GM12878 (cell line): ENCODE data around the gene ADGRG7. TPM values are rescaled to one million over a fixed set of nuclear protein-coding genes. Genes with fewer than 3 reads are reported as not detected.

Experiments
- ATAC-seq: fragments of 200-7000 bp; cut with Tn5 transposase; 3 replicates; pipeline ENCODE4 v1.9.1; 2020; ENCODE audit warnings: mild to moderate bottlenecking, moderate library complexity
- BruUV-seq: library from RNA; stranded (reverse); fragments of 400-500 nt; replicated peaks from 2 replicates; lab custom pipeline; 2021; lab: Mats Ljungman, UMichigan
- CTCF ChIA-PET: fragments of 300-600 bp; sonication (Branson Sonifier 250); formaldehyde crosslinking; extraction: SDS; loops from one replicate; lab custom pipeline; 2021; ENCODE audit warnings: inconsistent platforms; lab: Yijun Ruan, JAX
- POLR2A ChIA-PET: fragments of 350-600 bp; formaldehyde crosslinking; extraction: SDS; loops from one replicate; lab custom pipeline; 2021; ENCODE audit warnings: inconsistent platforms; lab: Charles Lee
- RAD21 ChIA-PET: fragments of 300-600 bp; sonication (Branson Sonifier 250); formaldehyde crosslinking; loops from one replicate; lab custom pipeline; 2023; ENCODE audit warnings: antibody characterized with exemption; ENCODE audit not compliant: unreplicated experiment; lab: Charles Lee
- SMC1A ChIA-PET: fragments of 300-600 bp; sonication (Branson Sonifier 250); formaldehyde crosslinking; loops from one replicate; lab custom pipeline; 2023; ENCODE audit not compliant: unreplicated experiment, uncharacterized antibody; lab: Charles Lee
- DNase-seq: peaks from one replicate; pipeline ENCODE4 v3.0.0-alpha.2; 2011; ENCODE audit warnings: low read depth, low spot score
- FAIRE-seq: peaks from 3 replicates; lab custom pipeline; 2011; peaks lifted over from hg19 to GRCh38; lab: Jason Lieb, UNC
- H2AFZ ChIP-seq: 2 replicates; pipeline ENCODE4 v1.6.0; 2011; ENCODE audit warnings: low read depth, low read length, control low read depth; ENCODE audit not compliant: control insufficient read depth
- H3K27ac ChIP-seq: 2 replicates; pipeline ENCODE4 v1.5.1; 2011; ENCODE audit warnings: control low read depth; ENCODE audit not compliant: control insufficient read depth, insufficient read depth
- H3K27me3 ChIP-seq, 2 experiments: replicated peaks in 1 of 2; 2 replicates each; pipeline versions ENCODE4 v1.6.0 to v1.6.1; 2011; ENCODE audit warnings: low read length in 1 of 2; ENCODE audit not compliant: control insufficient read depth in 2 of 2, insufficient read depth in 2 of 2
- H3K36me3 ChIP-seq, 2 experiments: 2 replicates each; pipeline ENCODE4 v1.5.1; 2011; ENCODE audit warnings: low read length in 1 of 2; ENCODE audit not compliant: control insufficient read depth in 2 of 2, insufficient read depth in 2 of 2
- H3K4me1 ChIP-seq: 2 replicates; pipeline ENCODE4 v1.6.1; 2011; ENCODE audit warnings: mild to moderate bottlenecking, low read length, moderate library complexity, mixed read lengths; ENCODE audit not compliant: control insufficient read depth, insufficient read depth
- H3K4me2 ChIP-seq: 2 replicates; pipeline ENCODE4 v1.6.0; 2011; ENCODE audit warnings: control low read depth; ENCODE audit not compliant: control insufficient read depth, insufficient read depth
- H3K4me3 ChIP-seq: fragments of 200-600 bp; sonication (generic); 2 replicates; pipeline ENCODE4 v1.5.1; 2016
- H3K79me2 ChIP-seq: 2 replicates; pipeline ENCODE4 v1.6.0; 2011; ENCODE audit warnings: low read length; ENCODE audit not compliant: control insufficient read depth, insufficient read depth
- H3K9ac ChIP-seq: 2 replicates; pipeline ENCODE4 v1.8.0; 2011; ENCODE audit warnings: low read length, control low read depth, mixed read lengths; ENCODE audit not compliant: control insufficient read depth, insufficient read depth
- H3K9me3 ChIP-seq: replicated peaks from 3 replicates; pipeline ENCODE4 v1.5.1; 2011; ENCODE audit warnings: mild to moderate bottlenecking, low read length; ENCODE audit not compliant: control insufficient read depth, insufficient read depth
- H4K20me1 ChIP-seq: 2 replicates; pipeline ENCODE4 v1.6.0; 2011; ENCODE audit not compliant: control insufficient read depth, insufficient read depth
- BHLHE40 ChIP-seq, 2 experiments: fragments of 450-650 bp in 1 of 2; IDR thresholded peaks; 2 replicates each; pipeline ENCODE4 v1.6.1; 2011 to 2017; ENCODE audit warnings: low read depth in 2 of 2, borderline replicate concordance in 1 of 2, improper control_type of control experiment in 1 of 2, low read length in 1 of 2, mild to moderate bottlenecking in 1 of 2
- EZH2 ChIP-seq: IDR thresholded peaks from 2 replicates; pipeline ENCODE4 v1.6.1; 2012; ENCODE audit warnings: low read depth, mild to moderate bottlenecking, control low read depth, inconsistent platforms, low read length, borderline replicate concordance; ENCODE audit not compliant: control insufficient read depth
- JUND ChIP-seq: IDR thresholded peaks from 2 replicates; pipeline ENCODE4 v1.6.1; 2012; ENCODE audit warnings: low read depth, mild to moderate bottlenecking, low read length, improper control_type of control experiment, moderate library complexity
- KLF5 ChIP-seq: fragments of 450-650 bp; IDR thresholded peaks from 2 replicates; pipeline ENCODE4 v1.6.1; 2014; ENCODE audit warnings: mild to moderate bottlenecking; ENCODE audit not compliant: partially characterized antibody
- NFYA ChIP-seq: IDR thresholded peaks from 2 replicates; pipeline ENCODE4 v1.6.1; 2011; ENCODE audit warnings: low read depth, mild to moderate bottlenecking, low read length, improper control_type of control experiment, borderline replicate concordance
- PAX5 ChIP-seq: IDR thresholded peaks from 2 replicates; pipeline ENCODE4 v1.6.1; 2011; ENCODE audit warnings: low read depth, low read length, borderline replicate concordance
- ZNF24 ChIP-seq: fragments of 450-650 bp; IDR thresholded peaks from 2 replicates; pipeline ENCODE4 v1.6.1; 2017; ENCODE audit warnings: antibody characterized with exemption, mild to moderate bottlenecking
- WGBS: methylation state at CpG from one replicate; pipeline ENCODE4 v1.1.6; 2016; ENCODE audit warnings: low lambda C conversion rate; ENCODE audit not compliant: insufficient replicate concordance, insufficient coverage; ENCODE audit errors: missing lambda C conversion rate; 5-methylcytosine and 5-hydroxymethylcytosine counted together
- in situ Hi-C: fragments of 300-500 bp; cut with MboI; formaldehyde crosslinking; loops from 9 replicates; pipeline ENCODE4 v1.14.3; 2018; ENCODE audit warnings: mixed read lengths
- intact Hi-C: fragments of 100-400 bp; cut with micrococcal nuclease; formaldehyde crosslinking; loops from one replicate; pipeline ENCODE4 v1.14.2; 2022; ENCODE audit not compliant: unreplicated experiment
- polyA plus RNA-seq, 11 experiments: library from polyadenylated mRNA; depleted of rRNA in 4 of 11; unstranded in 6 of 11; stranded (reverse) in 5 of 11; fragments of >200 nt; fragmentation: Nextera tagmentation in 4 of 11; fragmentation: Illumina TruSeq in 1 of 11; extraction: Ambion mirVana in 4 of 11; extraction: Trizol in 1 of 11; gene quantifications; 1 replicate in 1 of 11; 2 replicates in 10 of 11; pipeline versions ENCODE4 v1.2.1 to v1.2.3, GENCODE V29; 2011 to 2016; ENCODE audit warnings: inconsistent platforms in 2 of 11, missing spikeins in 2 of 11, low read depth in 1 of 11
- total RNA-seq, 4 experiments: library from RNA; depleted of rRNA in 3 of 4; stranded (reverse); fragments of >200 nt in 3 of 4; fragmentation: Illumina TruSeq in 1 of 4; extraction: Trizol in 1 of 4; gene quantifications; 2 replicates each; pipeline versions ENCODE4 v1.2.1 to v1.2.3, GENCODE V29; 2013 to 2021
- TF ChIP-seq, protein P1 (sequence below): IDR thresholded peaks from 2 replicates; pipeline ENCODE4 v1.6.1; 2012; ENCODE audit warnings: improper control_type of control experiment, low read depth, low read length; ENCODE audit not compliant: insufficient replicate concordance
- TF ChIP-seq, protein P2 (sequence below): fragments of 450-650 bp; IDR thresholded peaks from 2 replicates; pipeline ENCODE4 v1.6.1; 2014; ENCODE audit warnings: mild to moderate bottlenecking

ADGRG7 gene
- total and polyA plus RNA-seq, 10 of the 15 experiments (the other 5 are each of a cell fraction or from before 2014, with no cell fraction given) = 0.02 to 0.21 (median 0.14) TPM; not detected in 7

DNA sequence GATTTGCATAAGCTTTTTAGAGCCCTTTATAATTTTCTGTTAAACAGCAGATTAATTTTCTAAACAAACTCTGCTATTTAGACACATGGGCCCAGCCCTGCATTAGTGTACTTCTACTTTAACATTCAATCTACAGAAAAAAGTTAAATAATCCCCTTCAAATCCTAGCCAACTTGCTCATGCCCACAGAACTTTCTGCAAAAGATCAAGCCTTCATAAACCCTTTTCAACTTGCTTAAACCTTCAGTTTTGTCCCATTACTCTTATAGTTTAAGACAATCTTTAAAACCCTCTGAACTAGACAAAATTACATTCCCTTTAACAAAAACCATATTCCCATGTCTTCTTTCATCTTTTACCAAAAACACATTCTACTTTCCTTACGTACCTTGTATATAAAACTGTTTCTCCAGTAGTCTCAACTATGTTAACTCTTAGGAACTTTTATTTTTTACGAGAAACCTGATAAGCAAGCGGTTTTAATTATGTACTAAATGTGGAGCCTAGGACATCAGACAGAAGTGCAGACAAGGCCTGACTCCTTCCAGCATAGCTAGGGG is 25.2 kb upstream of the ADGRG7 start:
- TF ChIP-seq, protein P1, sequence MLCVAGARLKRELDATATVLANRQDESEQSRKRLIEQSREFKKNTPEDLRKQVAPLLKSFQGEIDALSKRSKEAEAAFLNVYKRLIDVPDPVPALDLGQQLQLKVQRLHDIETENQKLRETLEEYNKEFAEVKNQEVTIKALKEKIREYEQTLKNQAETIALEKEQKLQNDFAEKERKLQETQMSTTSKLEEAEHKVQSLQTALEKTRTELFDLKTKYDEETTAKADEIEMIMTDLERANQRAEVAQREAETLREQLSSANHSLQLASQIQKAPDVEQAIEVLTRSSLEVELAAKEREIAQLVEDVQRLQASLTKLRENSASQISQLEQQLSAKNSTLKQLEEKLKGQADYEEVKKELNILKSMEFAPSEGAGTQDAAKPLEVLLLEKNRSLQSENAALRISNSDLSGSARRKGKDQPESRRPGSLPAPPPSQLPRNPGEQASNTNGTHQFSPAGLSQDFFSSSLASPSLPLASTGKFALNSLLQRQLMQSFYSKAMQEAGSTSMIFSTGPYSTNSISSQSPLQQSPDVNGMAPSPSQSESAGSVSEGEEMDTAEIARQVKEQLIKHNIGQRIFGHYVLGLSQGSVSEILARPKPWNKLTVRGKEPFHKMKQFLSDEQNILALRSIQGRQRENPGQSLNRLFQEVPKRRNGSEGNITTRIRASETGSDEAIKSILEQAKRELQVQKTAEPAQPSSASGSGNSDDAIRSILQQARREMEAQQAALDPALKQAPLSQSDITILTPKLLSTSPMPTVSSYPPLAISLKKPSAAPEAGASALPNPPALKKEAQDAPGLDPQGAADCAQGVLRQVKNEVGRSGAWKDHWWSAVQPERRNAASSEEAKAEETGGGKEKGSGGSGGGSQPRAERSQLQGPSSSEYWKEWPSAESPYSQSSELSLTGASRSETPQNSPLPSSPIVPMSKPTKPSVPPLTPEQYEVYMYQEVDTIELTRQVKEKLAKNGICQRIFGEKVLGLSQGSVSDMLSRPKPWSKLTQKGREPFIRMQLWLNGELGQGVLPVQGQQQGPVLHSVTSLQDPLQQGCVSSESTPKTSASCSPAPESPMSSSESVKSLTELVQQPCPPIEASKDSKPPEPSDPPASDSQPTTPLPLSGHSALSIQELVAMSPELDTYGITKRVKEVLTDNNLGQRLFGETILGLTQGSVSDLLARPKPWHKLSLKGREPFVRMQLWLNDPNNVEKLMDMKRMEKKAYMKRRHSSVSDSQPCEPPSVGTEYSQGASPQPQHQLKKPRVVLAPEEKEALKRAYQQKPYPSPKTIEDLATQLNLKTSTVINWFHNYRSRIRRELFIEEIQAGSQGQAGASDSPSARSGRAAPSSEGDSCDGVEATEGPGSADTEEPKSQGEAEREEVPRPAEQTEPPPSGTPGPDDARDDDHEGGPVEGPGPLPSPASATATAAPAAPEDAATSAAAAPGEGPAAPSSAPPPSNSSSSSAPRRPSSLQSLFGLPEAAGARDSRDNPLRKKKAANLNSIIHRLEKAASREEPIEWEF = no peak
- TF ChIP-seq, protein P2, sequence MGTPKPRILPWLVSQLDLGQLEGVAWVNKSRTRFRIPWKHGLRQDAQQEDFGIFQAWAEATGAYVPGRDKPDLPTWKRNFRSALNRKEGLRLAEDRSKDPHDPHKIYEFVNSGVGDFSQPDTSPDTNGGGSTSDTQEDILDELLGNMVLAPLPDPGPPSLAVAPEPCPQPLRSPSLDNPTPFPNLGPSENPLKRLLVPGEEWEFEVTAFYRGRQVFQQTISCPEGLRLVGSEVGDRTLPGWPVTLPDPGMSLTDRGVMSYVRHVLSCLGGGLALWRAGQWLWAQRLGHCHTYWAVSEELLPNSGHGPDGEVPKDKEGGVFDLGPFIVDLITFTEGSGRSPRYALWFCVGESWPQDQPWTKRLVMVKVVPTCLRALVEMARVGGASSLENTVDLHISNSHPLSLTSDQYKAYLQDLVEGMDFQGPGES = no peak
- TF ChIP-seq ZNF24 (no peak), PAX5 (no peak), NFYA (no peak), KLF5 (no peak), JUND (no peak), EZH2 (no peak), BHLHE40 (IDR thresholded peaks at IDR 0.05; ENCODE audit: borderline replicate concordance in 1 of 2, low read depth in 2 of 2, low read length in 1 of 2) (no peak)
- no peaks in the 10 kb centered on the region for H3K4me1 ChIP-seq
- no TSS peak for BruUV-seq
- no peak for ATAC-seq
- H3K9ac ChIP-seq = no peak overlapping the region
- no peak for DNase-seq
- H3K4me2 ChIP-seq = no peak overlapping the region
- intact Hi-C loops (no loop called here), in situ Hi-C loops (no loop called here)
- ChIA-PET RAD21 (interaction anchor here (0.9 to 9.5 kb wide), 3 partner anchors 118 to 267 kb away, joined by 3 to 231 read pairs (median 3); no protein-coding TSS in a partner anchor), SMC1A (interaction anchor here (0.6 to 2.0 kb wide), 3 partner anchors 118 to 123 kb away, joined by 3 to 14 read pairs (median 3); no protein-coding TSS in a partner anchor), POLR2A (no interaction called here), CTCF (interaction anchor here (15.4 kb wide), 1 partner anchor 120 kb away, joined by 462 read pairs; no protein-coding TSS in a partner anchor)
- no peaks in the 10 kb centered on the region for H3K27me3 ChIP-seq
- FAIRE-seq = no peak
- H3K9me3 ChIP-seq = no peaks in the 10 kb centered on the region; the same call in none of the 3 replicates
- H3K79me2 ChIP-seq = no peaks in the 10 kb centered on the region
- no peak overlapping the region for H2AFZ ChIP-seq
- WGBS = 63% methylated on average over 3 of the region's 3 CpGs
- no peak overlapping the region for H3K4me3 ChIP-seq
- H4K20me1 ChIP-seq = no peaks in the 10 kb centered on the region
- H3K36me3 ChIP-seq = no peaks in the 10 kb centered on the region
- no peak overlapping the region for H3K27ac ChIP-seq
